Measurements from ENCODE around the gene MANEA. TPM values are rescaled to one million over a fixed set of nuclear protein-coding genes. Genes with fewer than 3 reads are reported as not detected.

Gene MANEA
- total and polyA plus RNA-seq, 2 of the 13 experiments (the other 11 are each of a cell fraction or from before 2014, with no cell fraction given), result 10.0 to 10.9 TPM

DNA sequence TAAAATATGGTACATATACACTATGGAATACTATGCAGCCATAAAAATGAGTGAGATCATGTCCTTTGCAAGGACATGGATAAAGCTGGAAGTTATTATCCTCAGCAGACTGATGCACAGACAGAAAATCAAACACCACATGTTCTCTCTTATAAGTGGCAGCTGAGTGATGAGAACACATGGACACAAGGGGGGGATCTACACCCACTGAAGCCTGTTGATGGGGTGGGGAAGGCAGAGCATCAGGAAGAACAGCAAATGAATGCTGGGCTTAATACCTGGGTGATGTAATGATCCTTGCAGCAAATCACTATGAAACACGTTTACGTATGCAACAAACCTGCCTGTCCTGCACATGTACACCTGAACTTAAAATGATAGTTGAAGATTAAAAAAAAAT is 71.3 kb downstream of the MANEA start (continued):
- TF ChIP-seq, protein P1, sequence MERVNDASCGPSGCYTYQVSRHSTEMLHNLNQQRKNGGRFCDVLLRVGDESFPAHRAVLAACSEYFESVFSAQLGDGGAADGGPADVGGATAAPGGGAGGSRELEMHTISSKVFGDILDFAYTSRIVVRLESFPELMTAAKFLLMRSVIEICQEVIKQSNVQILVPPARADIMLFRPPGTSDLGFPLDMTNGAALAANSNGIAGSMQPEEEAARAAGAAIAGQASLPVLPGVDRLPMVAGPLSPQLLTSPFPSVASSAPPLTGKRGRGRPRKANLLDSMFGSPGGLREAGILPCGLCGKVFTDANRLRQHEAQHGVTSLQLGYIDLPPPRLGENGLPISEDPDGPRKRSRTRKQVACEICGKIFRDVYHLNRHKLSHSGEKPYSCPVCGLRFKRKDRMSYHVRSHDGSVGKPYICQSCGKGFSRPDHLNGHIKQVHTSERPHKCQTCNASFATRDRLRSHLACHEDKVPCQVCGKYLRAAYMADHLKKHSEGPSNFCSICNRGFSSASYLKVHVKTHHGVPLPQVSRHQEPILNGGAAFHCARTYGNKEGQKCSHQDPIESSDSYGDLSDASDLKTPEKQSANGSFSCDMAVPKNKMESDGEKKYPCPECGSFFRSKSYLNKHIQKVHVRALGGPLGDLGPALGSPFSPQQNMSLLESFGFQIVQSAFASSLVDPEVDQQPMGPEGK (CRISPR knock-in tag; IDR thresholded peaks at IDR 0.05), result no peak
- TF ChIP-seq, protein P2, sequence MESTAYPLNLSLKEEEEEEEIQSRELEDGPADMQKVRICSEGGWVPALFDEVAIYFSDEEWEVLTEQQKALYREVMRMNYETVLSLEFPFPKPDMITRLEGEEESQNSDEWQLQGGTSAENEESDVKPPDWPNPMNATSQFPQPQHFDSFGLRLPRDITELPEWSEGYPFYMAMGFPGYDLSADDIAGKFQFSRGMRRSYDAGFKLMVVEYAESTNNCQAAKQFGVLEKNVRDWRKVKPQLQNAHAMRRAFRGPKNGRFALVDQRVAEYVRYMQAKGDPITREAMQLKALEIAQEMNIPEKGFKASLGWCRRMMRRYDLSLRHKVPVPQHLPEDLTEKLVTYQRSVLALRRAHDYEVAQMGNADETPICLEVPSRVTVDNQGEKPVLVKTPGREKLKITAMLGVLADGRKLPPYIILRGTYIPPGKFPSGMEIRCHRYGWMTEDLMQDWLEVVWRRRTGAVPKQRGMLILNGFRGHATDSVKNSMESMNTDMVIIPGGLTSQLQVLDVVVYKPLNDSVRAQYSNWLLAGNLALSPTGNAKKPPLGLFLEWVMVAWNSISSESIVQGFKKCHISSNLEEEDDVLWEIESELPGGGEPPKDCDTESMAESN (CRISPR knock-in tag; conservative IDR thresholded peaks at IDR 0.05), result no peak
- TF ChIP-seq ZNF790 (CRISPR knock-in tag; IDR thresholded peaks at IDR 0.05; ENCODE audit: borderline replicate concordance), result no peak
- no peak for TF ChIP-seq CHCHD3 (CRISPR knock-in tag; IDR thresholded peaks at IDR 0.05)
- TF ChIP-seq EZH2 (conservative IDR thresholded peaks at IDR 0.05; ENCODE audit: low read depth, low read length), result no peak
- peak; percentile 90 for TF ChIP-seq STAG1 (CRISPR knock-in tag; IDR thresholded peaks at IDR 0.05)

DNA sequence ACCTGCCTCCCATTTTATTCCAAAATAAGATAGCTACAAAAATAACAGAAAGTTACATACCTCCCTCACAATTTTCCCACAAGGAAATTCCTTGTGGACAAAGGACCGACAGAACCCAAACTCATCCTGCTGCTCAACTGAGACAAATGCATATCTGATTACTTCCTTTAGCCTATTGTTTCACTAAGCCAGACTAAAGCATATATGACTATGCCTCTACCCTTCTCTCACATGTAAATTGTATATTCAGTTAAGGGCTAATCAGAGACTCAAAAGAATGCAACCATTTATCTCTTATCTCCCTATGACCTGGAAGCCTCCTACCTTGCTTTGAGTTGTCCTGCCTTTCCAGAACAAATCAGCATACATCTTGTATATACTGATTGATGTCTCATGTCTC is 72.1 kb downstream of the MANEA start:
- no peaks in the 10 kb centered on the region for H3K36me3 ChIP-seq (replicated peaks in 1 of 2; ENCODE audit: control insufficient read depth in 1 of 2, insufficient read depth in 2 of 2, low read length in 2 of 2)
- H3K4me2 ChIP-seq (ENCODE audit: low read depth, low read length), result no peak overlapping the region
- no peak overlapping the region for H3K4me3 ChIP-seq (replicated peaks in 1 of 3; ENCODE audit: insufficient read depth in 1 of 3, low read depth in 2 of 3, low read length in 3 of 3)
- ChIA-PET CTCF (ENCODE audit: low intra/inter-chr PET ratio, low total read pairs) (interaction anchor here (1.5 to 2.4 kb wide), 4 partner anchors 171 to 440 kb away, joined by 3 to 18 read pairs (median 10); no protein-coding TSS in a partner anchor), POLR2A (no interaction called here)
- no peaks in the 10 kb centered on the region for H3K9me3 ChIP-seq (ENCODE audit: low read length)
- H2AFZ ChIP-seq (ENCODE audit: low read length), result no peak overlapping the region
- no peak overlapping the region for H3K9ac ChIP-seq (ENCODE audit: insufficient read depth, low read depth, low read length)
- intact Hi-C loops (cut with micrococcal nuclease; ENCODE audit: unreplicated experiment) (loop anchor here (2.0 kb wide), 1 partner anchor 819 kb away; no protein-coding TSS in a partner anchor), in situ Hi-C loops (cut with HindIII; ENCODE audit: extremely low pct_ligation_motif_present, low pct_unique_long_range_greater_than_20kb) (loop anchor here (5.0 to 10.0 kb wide), 3 partner anchors 218 to 445 kb away; no protein-coding TSS in a partner anchor)
- no peak overlapping the region for H3K27ac ChIP-seq (ENCODE audit: extremely low read length, insufficient read depth, low read length)
- 71% methylated on average over 1 of the region's 1 CpG for WGBS (ENCODE audit: low lambda C conversion rate)
- ATAC-seq (no peak), DNase-seq (ENCODE audit: low spot score) (no peak), FAIRE-seq (no peak)
- H4K20me1 ChIP-seq (ENCODE audit: insufficient read depth, low read length), result no peaks in the 10 kb centered on the region
- BruUV-seq (replicated peaks), result no TSS peak
- no peaks in the 10 kb centered on the region for H3K79me2 ChIP-seq (ENCODE audit: insufficient read depth, low read length)
- no peaks in the 10 kb centered on the region for H3K4me1 ChIP-seq (ENCODE audit: insufficient read depth, low read length)
- no peaks in the 10 kb centered on the region for H3K27me3 ChIP-seq (ENCODE audit: control insufficient read depth in 1 of 2, insufficient read depth in 2 of 2, low read length in 2 of 2)
- TF ChIP-seq, protein P3, sequence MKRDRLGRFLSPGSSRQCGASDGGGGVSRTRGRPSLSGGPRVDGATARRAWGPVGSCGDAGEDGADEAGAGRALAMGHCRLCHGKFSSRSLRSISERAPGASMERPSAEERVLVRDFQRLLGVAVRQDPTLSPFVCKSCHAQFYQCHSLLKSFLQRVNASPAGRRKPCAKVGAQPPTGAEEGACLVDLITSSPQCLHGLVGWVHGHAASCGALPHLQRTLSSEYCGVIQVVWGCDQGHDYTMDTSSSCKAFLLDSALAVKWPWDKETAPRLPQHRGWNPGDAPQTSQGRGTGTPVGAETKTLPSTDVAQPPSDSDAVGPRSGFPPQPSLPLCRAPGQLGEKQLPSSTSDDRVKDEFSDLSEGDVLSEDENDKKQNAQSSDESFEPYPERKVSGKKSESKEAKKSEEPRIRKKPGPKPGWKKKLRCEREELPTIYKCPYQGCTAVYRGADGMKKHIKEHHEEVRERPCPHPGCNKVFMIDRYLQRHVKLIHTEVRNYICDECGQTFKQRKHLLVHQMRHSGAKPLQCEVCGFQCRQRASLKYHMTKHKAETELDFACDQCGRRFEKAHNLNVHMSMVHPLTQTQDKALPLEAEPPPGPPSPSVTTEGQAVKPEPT (CRISPR knock-in tag; IDR thresholded peaks at IDR 0.05; ENCODE audit: low read depth), result no peak
- TF ChIP-seq ZNF768 (CRISPR knock-in tag; IDR thresholded peaks at IDR 0.05) (no peak), RFXANK (CRISPR knock-in tag; IDR thresholded peaks at IDR 0.05) (no peak), ZNF674 (CRISPR knock-in tag; IDR thresholded peaks at IDR 0.05; ENCODE audit: low read depth) (no peak), PAF1 (CRISPR knock-in tag; IDR thresholded peaks at IDR 0.05) (no peak), RORA (CRISPR knock-in tag; IDR thresholded peaks at IDR 0.05) (no peak), ZSCAN22 (CRISPR knock-in tag; IDR thresholded peaks at IDR 0.05) (no peak), TGIF2 (CRISPR knock-in tag; IDR thresholded peaks at IDR 0.05) (no peak), JUNB (CRISPR knock-in tag; IDR thresholded peaks at IDR 0.05; ENCODE audit: borderline replicate concordance) (no peak)
- TF ChIP-seq, protein P4, sequence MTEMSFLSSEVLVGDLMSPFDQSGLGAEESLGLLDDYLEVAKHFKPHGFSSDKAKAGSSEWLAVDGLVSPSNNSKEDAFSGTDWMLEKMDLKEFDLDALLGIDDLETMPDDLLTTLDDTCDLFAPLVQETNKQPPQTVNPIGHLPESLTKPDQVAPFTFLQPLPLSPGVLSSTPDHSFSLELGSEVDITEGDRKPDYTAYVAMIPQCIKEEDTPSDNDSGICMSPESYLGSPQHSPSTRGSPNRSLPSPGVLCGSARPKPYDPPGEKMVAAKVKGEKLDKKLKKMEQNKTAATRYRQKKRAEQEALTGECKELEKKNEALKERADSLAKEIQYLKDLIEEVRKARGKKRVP (CRISPR knock-in tag; IDR thresholded peaks at IDR 0.05), result no peak
- TF ChIP-seq, protein P5, sequence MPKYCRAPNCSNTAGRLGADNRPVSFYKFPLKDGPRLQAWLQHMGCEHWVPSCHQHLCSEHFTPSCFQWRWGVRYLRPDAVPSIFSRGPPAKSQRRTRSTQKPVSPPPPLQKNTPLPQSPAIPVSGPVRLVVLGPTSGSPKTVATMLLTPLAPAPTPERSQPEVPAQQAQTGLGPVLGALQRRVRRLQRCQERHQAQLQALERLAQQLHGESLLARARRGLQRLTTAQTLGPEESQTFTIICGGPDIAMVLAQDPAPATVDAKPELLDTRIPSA (CRISPR knock-in tag; IDR thresholded peaks at IDR 0.05; ENCODE audit: borderline replicate concordance), result no peak

Data from HepG2 (cell line).